Measurements from ENCODE around the gene PMEPA1.

DNA sequence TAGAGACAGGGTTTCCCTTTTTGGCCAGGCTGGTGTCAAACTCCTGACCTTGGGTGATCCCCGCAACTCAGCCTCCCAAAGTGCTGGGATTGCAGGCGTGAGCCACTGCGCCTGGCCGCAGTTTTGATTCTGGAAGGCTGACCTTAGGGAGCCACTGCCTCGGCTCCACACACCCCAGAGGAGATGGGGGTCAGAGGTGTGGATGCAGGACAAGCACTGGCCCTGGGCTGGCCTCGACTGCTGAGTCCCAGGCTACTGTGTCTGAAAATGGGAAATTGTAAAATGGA, 91.1 kb downstream of the PMEPA1 start:
- TF ChIP-seq CTCF (conservative IDR thresholded peaks at IDR 0.05; ENCODE audit: low read length) (no peak), EZH2phosphoT487 (IDR thresholded peaks at IDR 0.05; ENCODE audit: borderline replicate concordance, low read depth, low read length) (no peak)

Data from OCI-LY7 (cell line).